Measurements from ENCODE around the gene ABI3.
"Not testable (repeated sequence)": the region's sequence is repeated elsewhere in the genome, so short reads cannot be mapped to it uniquely, and the experiment has no call there.

The ABI3 gene, protein sequence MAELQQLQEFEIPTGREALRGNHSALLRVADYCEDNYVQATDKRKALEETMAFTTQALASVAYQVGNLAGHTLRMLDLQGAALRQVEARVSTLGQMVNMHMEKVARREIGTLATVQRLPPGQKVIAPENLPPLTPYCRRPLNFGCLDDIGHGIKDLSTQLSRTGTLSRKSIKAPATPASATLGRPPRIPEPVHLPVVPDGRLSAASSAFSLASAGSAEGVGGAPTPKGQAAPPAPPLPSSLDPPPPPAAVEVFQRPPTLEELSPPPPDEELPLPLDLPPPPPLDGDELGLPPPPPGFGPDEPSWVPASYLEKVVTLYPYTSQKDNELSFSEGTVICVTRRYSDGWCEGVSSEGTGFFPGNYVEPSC

GRCh38 chr17:49210158-49211029, at the start of gene ABI3, which contains the start of gene GNGT2:
ABI3 (plus strand) TSS chr17:49210707; CDS start chr17:49210725, 18 bp downstream.
GNGT2 (minus strand) TSS chr17:49210574; CDS start chr17:49207422, 3,152 bp downstream.
- no peak for DNase-seq

DNA sequence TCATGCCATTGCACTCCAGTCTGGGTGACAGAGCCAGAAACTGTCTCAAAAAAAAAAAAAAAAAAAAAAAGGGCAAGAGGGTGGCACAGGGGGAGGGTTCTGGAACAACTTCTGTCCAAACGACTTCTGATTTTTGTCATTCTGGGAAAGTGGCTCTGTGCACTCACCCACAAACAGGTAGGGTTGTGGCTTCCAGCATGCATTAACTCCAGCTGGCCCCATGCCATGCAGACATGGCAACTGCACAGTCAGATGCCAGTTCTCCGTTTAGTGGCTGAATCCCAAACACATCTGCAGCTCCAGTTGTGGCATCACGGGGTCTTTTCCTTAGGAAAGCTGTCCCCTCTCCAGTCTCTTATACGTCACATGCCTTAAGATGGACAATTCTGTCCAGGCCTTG, 47.6 kb upstream of the ABI3 start:
- no peak for DNase-seq

DNA sequence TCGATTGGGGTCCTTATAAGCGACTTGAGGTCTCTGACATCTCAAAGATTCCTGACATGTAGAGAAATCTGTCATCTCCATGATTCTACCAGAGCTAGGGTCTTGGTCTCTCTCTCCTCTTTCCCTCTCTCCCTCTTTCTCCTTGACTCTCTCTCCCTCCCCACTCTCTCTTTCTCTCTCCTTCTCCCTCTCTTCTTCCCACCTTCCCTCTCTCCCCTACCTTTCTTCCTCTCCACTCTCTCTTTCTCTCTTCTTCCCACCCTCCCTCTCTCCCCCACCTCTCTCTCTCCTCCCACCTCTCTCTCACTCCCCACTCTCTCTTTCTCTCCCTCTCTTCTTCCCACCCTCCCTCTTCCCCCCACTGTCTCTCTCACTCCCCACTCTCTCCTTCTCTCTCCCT, 45.4 kb upstream of the ABI3 start:
- DNase-seq, result no peak

GRCh38 chr17:49168706-49169105, 41.8 kb upstream of the ABI3 start:
- DNase-seq, result no peak

DNA sequence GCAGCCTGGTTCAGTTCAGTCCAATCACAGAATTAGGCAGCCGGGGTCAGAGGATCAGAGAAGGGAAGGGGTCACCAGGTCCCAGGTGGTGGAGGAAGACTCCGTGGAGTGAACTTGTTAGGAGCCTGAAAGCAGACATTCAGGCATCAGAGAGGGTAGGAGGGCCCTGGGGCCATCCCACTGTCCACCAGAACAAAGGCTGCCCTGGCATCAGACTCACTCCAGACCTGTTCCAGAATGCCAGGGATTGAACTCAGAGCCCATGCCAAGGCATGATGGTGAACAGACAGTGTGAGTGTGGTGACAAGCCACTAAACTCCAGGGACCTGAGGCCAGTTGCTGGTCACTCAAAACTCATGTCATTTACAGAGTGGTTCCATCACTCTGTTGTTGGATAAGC, 40.3 kb upstream of the ABI3 start:
- no peak for DNase-seq

DNA sequence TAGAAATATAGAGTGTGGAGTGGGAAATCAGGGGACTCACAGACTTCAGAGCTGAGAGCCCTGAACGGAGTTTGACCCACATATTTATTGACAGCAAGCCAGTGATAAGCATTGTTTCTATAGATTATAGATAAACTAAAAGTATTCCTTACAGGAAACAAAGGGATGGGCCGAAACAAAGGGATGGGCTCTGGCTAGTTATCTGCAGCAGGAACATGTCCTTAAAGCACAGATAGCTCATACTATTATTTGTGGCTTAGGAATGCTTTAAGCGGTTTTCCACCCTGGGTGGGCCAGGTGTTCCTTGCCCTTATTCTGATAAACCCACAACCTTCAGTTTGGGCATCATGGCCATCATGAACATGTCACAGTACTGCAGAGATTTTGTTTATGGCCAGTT, 39.8 kb upstream of the ABI3 start:
- not testable (repeated sequence) for DNase-seq

GRCh38 chr17:49175978-49176377, 34.5 kb upstream of the ABI3 start:
- not testable (repeated sequence) for DNase-seq

GRCh38 chr17:49180303-49180702, 30.2 kb upstream of the ABI3 start:
- DNase-seq, result peak; percentile 6

DNA sequence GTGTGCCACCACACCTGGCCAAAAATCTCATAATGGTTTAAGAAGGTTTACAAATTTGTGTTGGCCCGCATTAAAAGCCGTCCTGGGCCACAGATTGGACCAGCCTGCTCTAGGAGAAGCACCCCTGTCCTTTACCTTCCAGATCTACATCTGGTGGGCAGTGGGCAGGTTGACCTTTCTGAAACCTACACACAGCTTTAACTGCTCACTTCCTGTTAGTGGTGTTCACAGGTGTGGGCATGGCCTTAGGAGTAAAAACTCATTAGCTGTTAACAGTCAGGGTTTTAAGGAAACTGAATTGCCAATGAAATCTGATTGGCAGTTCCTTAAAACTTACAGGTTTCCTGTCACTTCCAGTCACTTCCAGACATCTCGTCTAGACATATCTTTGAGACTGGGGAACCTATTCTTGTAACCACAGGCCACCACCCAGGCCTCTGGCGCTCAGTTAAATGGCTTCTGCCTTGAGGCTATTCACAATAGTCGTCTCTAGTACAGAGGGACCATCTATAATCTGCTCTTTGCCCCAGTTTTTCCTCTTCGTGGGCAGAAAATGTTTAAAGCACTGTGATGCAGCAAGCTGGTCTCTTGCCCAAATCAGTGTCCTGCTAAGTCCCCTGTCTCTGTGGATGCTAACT, 29.4 kb upstream of the ABI3 start:
- no peak for DNase-seq

DNA sequence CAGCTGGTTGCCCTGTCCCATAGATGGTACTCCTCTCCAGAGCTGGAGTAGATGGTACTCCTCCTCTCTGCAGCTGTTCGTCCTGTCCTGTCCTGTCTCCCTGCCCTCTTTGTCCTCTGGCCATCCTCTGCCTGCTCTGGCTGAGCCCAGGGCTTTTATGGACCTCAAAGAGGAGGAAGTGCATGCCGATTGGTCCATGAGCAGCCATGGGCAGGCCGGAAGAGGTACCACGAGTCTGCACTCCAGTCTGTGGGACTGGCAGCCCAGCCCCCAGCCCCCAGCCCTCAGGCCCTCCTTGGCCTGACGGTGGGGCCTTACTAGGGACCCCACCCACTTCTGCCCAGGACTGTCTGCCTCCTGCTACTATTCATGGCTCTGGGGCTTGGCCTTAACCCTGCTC, 27.2 kb upstream of the ABI3 start:
- DNase-seq, result no peak

DNA sequence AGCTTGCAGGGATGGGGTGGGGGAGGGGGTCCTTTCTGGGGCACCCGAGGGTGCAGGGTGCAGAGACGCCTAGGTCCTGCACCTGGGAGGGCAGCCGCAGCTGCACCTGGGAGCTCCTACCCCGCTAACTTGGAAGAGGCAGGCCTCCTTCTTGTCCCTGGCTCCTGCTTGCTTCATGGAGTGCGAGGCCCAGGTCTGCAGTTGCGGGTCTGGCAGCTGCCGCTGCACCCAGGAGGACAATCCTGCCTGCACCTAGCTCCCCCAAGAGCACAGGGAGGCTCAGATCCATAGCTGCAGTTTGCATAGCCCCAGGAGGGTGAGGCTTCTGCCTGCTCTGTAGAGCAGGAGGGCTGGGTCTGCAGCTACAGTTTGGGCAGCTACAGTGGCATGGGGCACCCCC, 26.7 kb upstream of the ABI3 start:
- no peak for DNase-seq

GRCh38 chr17:49184522-49184921, 26.0 kb upstream of the ABI3 start:
- not testable (repeated sequence) for DNase-seq

DNA sequence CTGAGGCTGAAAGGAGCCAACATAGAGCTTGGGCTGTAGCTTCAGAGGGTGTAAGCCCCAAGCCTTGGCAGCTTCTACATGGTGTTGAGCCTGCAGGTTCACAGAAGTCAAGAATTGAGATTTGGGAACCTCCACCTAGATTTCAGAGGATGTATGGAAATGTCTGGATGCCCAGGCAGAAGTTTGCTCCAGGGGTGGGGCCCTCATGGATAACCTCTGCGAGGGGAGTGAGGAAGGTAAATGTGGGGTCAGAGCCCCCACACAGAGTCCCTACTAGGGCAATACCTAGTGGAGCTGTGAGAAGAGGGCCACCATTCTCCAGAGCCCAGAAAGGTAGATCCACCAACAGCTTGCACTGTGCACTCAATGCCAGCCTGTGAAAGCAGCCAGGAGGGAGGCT, 25.1 kb upstream of the ABI3 start:
- DNase-seq, result not testable (repeated sequence)

- DNase-seq, result no peak
Measured at GRCh38 chr17:49187301-49187700, 23.2 kb upstream of the ABI3 start.

GRCh38 chr17:49190932-49191331, 19.6 kb upstream of the ABI3 start:
- no peak for DNase-seq

- DNase-seq, result no peak
Measured at GRCh38 chr17:49191409-49191916, 19.0 kb upstream of the ABI3 start.

DNA sequence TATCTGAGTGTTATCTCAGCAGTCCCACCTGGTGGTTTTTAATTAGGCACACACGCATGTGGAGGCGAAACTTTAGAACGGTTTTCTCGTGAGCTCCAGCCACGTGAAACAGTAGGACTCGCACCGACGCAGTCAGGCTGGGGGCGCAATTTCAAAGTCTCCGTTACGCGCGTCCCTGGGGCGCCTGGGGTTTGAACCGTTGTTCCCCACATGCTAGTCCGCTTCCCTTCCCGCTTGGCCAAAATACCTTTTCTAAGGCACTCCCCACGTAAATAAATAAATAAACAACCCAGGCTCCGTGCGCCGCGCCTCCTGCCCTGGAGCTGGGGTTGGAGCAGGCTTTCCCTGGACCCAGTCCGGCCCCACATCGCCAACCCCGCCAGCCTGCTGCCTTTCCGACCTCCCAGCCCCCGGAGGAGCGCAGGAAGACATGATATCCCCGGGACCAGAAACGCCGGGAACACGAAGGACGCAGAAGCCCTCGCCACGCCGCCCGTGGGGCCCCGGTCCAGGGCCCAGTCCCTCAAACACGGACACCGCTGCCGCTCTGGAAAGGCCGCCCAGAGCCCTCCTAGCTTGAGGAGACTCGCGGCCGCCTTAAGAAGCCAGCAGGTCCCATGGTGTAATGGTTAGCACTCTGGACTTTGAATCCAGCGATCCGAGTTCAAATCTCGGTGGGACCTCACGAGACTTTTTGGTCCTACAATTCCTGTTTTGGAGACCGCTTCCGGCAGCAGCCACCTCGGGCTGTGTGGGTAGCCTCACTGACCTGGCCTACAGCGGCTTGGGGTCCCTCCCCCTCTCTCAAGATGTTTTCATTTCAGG, 18.4 kb upstream of the ABI3 start:
- DNase-seq, result peak; percentile 99

DNA sequence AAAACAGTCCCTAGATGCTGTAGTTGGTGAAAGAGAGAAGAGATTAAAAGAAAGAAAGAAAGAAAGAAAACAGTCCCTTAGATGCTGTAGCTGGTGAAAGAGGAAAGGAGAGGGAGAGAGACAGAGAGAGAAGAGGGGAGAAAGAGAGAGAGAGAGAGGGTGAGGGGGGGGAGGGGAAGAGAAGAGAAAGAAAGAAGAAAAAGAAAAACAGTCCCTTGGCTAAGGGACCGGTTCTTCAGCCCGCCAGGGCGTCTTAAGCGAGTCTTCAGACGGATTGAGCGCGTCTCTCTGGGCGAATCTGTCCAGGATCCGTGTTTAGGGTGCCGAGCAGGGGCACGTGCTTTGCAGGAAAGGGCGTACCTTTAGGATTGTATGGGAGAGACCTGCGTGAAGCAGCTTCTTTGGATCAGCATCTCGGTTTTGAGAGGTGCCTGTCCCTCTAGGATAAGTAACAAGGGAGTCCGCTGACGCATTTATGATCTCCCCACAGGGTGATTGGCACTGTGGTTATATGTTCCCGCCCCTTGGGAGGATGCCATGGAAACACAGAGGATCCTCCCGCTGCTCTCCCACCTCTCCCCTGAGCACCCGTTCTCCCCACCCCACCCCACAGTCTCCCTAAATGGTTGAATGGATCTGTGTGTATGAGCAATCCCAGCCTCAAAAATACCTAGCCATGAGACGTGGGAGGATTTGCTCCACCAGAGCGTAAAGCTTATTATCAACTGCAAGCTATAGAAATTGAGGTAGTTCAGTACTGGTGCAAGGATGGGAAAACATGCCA, 16.8 kb upstream of the ABI3 start:
- peak; percentile 19 for DNase-seq

- DNase-seq, result no peak
Measured at GRCh38 chr17:49194297-49194607, 16.3 kb upstream of the ABI3 start.

GRCh38 chr17:49195751-49196150, 14.8 kb upstream of the ABI3 start:
- no peak for DNase-seq

GRCh38 chr17:49196520-49196919, 14.0 kb upstream of the ABI3 start:
- DNase-seq, result no peak

Data from amniotic stem cell (primary cell).